A549 (cell line): ENCODE measurements around the gene TSPAN18. TPM values are rescaled to one million over a fixed set of nuclear protein-coding genes. Genes with fewer than 3 reads are reported as not detected.

ENCODE experiments used
- ATAC-seq, 2 experiments: fragments of 200-7000 bp in 1 of 2; fragments of >200 bp in 1 of 2; cut with Nextera tagmentation in 1 of 2; cut with Tn5 transposase in 1 of 2; 3 replicates each; pipeline versions ENCODE4 v1.8.0 to v1.9.1; 2018 to 2020; ENCODE audit warnings: mild to moderate bottlenecking in 1 of 2, moderate library complexity in 1 of 2
- CTCF ChIA-PET: fragments of 300-600 bp; sonication (Branson Sonifier 250); formaldehyde crosslinking; extraction: SDS; loops from one replicate; lab custom pipeline; 2021; ENCODE audit warnings: antibody characterized with exemption, inconsistent platforms; lab: Yijun Ruan, JAX
- POLR2A ChIA-PET: fragments of 350-600 bp; formaldehyde crosslinking; extraction: SDS; loops from one replicate; lab custom pipeline; 2021; ENCODE audit warnings: antibody characterized with exemption, inconsistent platforms; lab: Yijun Ruan, JAX
- DNase-seq, 2 experiments: peaks; one replicate each; pipeline versions ENCODE4 v3.0.0 to v3.0.0-alpha.2; 2011 to 2016; ENCODE audit warnings: low read depth in 1 of 2, low spot score in 1 of 2
- FAIRE-seq: peaks from 2 replicates; lab custom pipeline; 2011; peaks lifted over from hg19 to GRCh38; lab: Jason Lieb, UNC
- H3K27ac ChIP-seq, 2 experiments: fragments of >200 bp; sonication (Bioruptor Twin); formaldehyde crosslinking; 3 replicates each; pipeline ENCODE4 v1.5.1; 2016 to 2017
- H3K4me1 ChIP-seq: fragments of >200 bp; sonication (Bioruptor Twin); formaldehyde crosslinking; 3 replicates; pipeline ENCODE4 v1.6.1; 2016
- H3K4me2 ChIP-seq: fragments of >200 bp; sonication (Bioruptor Twin); formaldehyde crosslinking; 3 replicates; pipeline ENCODE4 v1.6.1; 2016
- H3K4me3 ChIP-seq: fragments of >200 bp; sonication (Bioruptor Twin); formaldehyde crosslinking; 3 replicates; pipeline ENCODE4 v1.5.1; 2016
- H3K9me3 ChIP-seq: fragments of >200 bp; sonication (Bioruptor Twin); formaldehyde crosslinking; 3 replicates; pipeline ENCODE4 v1.6.1; 2016
- BHLHE40 ChIP-seq: IDR thresholded peaks from 2 replicates; pipeline ENCODE4 v1.6.1; 2012; ENCODE audit warnings: low read depth, low read length, inconsistent platforms
- CBX2 ChIP-seq: fragments of 200-600 bp; sonication (generic); IDR thresholded peaks from 2 replicates; pipeline ENCODE4 v1.6.1; 2016; ENCODE audit warnings: low read depth, mild to moderate bottlenecking, borderline replicate concordance
- CBX8 ChIP-seq: fragments of 200-600 bp; sonication (generic); IDR thresholded peaks from 2 replicates; pipeline ENCODE4 v1.6.1; 2016
- CHD2 ChIP-seq: fragments of 150-350 bp; IDR thresholded peaks from 2 replicates; pipeline ENCODE4 v1.6.1; 2014; ENCODE audit warnings: low read length; ENCODE audit not compliant: partially characterized antibody
- E2F6 ChIP-seq: IDR thresholded peaks from 2 replicates; pipeline ENCODE4 v1.6.1; 2012; ENCODE audit warnings: low read depth, borderline replicate concordance
- EHMT2 ChIP-seq: fragments of 200-600 bp; sonication (generic); IDR thresholded peaks from 2 replicates; pipeline ENCODE4 v1.6.1; 2016; ENCODE audit warnings: antibody characterized with exemption, low read depth, mild to moderate bottlenecking, moderate library complexity
- FOXS1 ChIP-seq: fragments of 250-450 bp; sonication (Bioruptor Pico); IDR thresholded peaks from 2 replicates; pipeline ENCODE4 v1.5.0; 2020; ENCODE audit warnings: mild to moderate bottlenecking, moderate library complexity
- GATA3 ChIP-seq: IDR thresholded peaks from 2 replicates; pipeline ENCODE4 v1.6.1; 2012; ENCODE audit warnings: borderline replicate concordance
- HDAC2 ChIP-seq: fragments of 200-600 bp; sonication (generic); IDR thresholded peaks from 2 replicates; pipeline ENCODE4 v1.6.1; 2016
- HOXA7 ChIP-seq: fragments of 250-450 bp; sonication (Bioruptor Pico); IDR thresholded peaks from 2 replicates; pipeline ENCODE4 v1.5.0; 2020; ENCODE audit warnings: mild to moderate bottlenecking, moderate library complexity
- KDM1A ChIP-seq: fragments of 200-600 bp; sonication (generic); IDR thresholded peaks from 2 replicates; pipeline ENCODE4 v1.6.1; 2016; ENCODE audit warnings: low read depth, mild to moderate bottlenecking
- MAX ChIP-seq: IDR thresholded peaks from 2 replicates; pipeline ENCODE4 v1.6.1; 2012
- MAZ ChIP-seq: fragments of 150-350 bp; IDR thresholded peaks from 2 replicates; pipeline ENCODE4 v1.6.1; 2014; ENCODE audit warnings: antibody characterized with exemption, low read depth, low read length, borderline replicate concordance
- NFE2L2 ChIP-seq: fragments of 150-350 bp; conservative IDR thresholded peaks from 2 replicates; pipeline ENCODE4 v1.6.1; 2014; ENCODE audit warnings: low read length
- RAD21 ChIP-seq, 2 experiments: fragments of >200 bp in 1 of 2; sonication (Bioruptor Twin) in 1 of 2; formaldehyde crosslinking in 1 of 2; IDR thresholded peaks in 1 of 2; conservative IDR thresholded peaks in 1 of 2; 2 replicates in 1 of 2; 3 replicates in 1 of 2; pipeline ENCODE4 v1.6.1; 2012 to 2018; ENCODE audit warnings: inconsistent platforms in 1 of 2
- RARB ChIP-seq: fragments of 250-450 bp; sonication (Bioruptor Pico); IDR thresholded peaks from 2 replicates; pipeline ENCODE4 v1.8.0; 2021; ENCODE audit warnings: mild to moderate bottlenecking, moderate library complexity
- RCOR1 ChIP-seq: fragments of 150-350 bp; IDR thresholded peaks from 2 replicates; pipeline ENCODE4 v1.6.1; 2014; ENCODE audit warnings: antibody characterized with exemption, low read length, low read depth
- RFX5 ChIP-seq: fragments of 450-650 bp; IDR thresholded peaks from 2 replicates; pipeline ENCODE4 v1.7.1; 2014; ENCODE audit warnings: antibody characterized with exemption, mild to moderate bottlenecking, moderate library complexity
- RNF2 ChIP-seq: fragments of 200-600 bp; sonication (generic); IDR thresholded peaks from 2 replicates; pipeline ENCODE4 v1.6.1; 2016; ENCODE audit warnings: low read depth, mild to moderate bottlenecking, antibody characterized with exemption, moderate library complexity, borderline replicate concordance
- SREBF2 ChIP-seq: fragments of 450-650 bp; IDR thresholded peaks from 2 replicates; pipeline ENCODE4 v1.6.1; 2014; ENCODE audit warnings: mild to moderate bottlenecking, moderate library complexity
- ZNF302 ChIP-seq: fragments of 250-450 bp; sonication (Bioruptor Pico); IDR thresholded peaks from 2 replicates; pipeline ENCODE4 v1.9.0; 2021; ENCODE audit warnings: inconsistent platforms, mild to moderate bottlenecking, moderate library complexity
- WGBS: methylation state at CpG from one replicate; pipeline ENCODE4 v1.1.6; 2017; ENCODE audit errors: missing lambda C conversion rate; 5-methylcytosine and 5-hydroxymethylcytosine counted together
- polyA plus RNA-seq, 4 experiments: library from polyadenylated mRNA; depleted of rRNA in 3 of 4; stranded (reverse); fragments of >200 nt; fragmentation: RNase III in 1 of 4; extraction: RNeasy Plus Mini Kit Qiagen cat#74134 plus additional on column Dnase treatment in 1 of 4; gene quantifications; 2 replicates in 3 of 4; 3 replicates in 1 of 4; pipeline ENCODE4 v1.2.3, GENCODE V29; 2011 to 2017
- TF ChIP-seq, protein P1 (sequence below): fragments of 250-450 bp; sonication (Bioruptor Pico); IDR thresholded peaks from 2 replicates; pipeline ENCODE4 v1.5.0; 2020; ENCODE audit warnings: low read depth, mild to moderate bottlenecking, moderate library complexity
- TF ChIP-seq, protein P2 (sequence below): fragments of 450-650 bp; IDR thresholded peaks from 2 replicates; pipeline ENCODE4 v1.6.1; 2014; ENCODE audit warnings: antibody characterized with exemption
- TF ChIP-seq, protein P3 (sequence below): fragments of >200 bp; sonication (Bioruptor Twin); formaldehyde crosslinking; IDR thresholded peaks from 3 replicates; pipeline ENCODE4 v1.6.1; 2016
- TF ChIP-seq, protein P4 (sequence below): fragments of >200 bp; sonication (Bioruptor Twin); formaldehyde crosslinking; IDR thresholded peaks from 3 replicates; pipeline ENCODE4 v1.5.1; 2016

Gene TSPAN18
- polyA plus RNA-seq, 2 of the 4 experiments (the other 2 are of a cell fraction), result 0.81 to 4.5 TPM

DNA sequence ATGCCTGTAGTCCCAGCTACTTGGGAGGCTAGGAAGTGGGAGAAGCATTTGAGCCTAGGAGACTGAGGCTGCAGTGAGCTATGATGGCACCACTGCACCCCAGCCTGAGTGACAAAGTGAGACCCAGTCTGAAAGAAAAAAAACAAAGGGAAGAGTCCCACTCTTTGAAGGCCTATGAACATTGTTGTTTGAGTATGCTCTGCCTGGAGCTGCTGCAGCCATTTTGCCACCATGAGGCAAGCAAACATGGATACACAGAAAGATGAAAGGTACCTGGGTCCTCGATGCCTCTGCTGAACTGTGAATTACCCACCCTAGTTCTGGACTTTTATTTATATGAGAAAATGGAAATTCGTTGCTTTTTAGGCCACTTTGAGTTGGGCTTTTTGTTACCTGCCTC lies 19.7 kb upstream of the TSPAN18 start (continued):
- TF ChIP-seq FOXS1 (CRISPR knock-in tag) (no peak), HOXA7 (CRISPR knock-in tag) (no peak), RCOR1 (no peak), RNF2 (no peak), EHMT2 (no peak)
- TF ChIP-seq, protein P1, sequence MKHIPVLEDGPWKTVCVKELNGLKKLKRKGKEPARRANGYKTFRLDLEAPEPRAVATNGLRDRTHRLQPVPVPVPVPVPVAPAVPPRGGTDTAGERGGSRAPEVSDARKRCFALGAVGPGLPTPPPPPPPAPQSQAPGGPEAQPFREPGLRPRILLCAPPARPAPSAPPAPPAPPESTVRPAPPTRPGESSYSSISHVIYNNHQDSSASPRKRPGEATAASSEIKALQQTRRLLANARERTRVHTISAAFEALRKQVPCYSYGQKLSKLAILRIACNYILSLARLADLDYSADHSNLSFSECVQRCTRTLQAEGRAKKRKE (CRISPR knock-in tag), result no peak

GRCh38 chr11:44708009-44708408 lies 18.8 kb upstream of the TSPAN18 start:
- H3K4me2 ChIP-seq, result no peak overlapping the region

GRCh38 chr11:44708523-44709280 lies 18.1 kb upstream of the TSPAN18 start:
- CTCF ChIA-PET, result interaction anchor here (1.4 kb wide), 1 partner anchor 13 kb away, joined by 3 read pairs; no protein-coding TSS in a partner anchor
- no peak overlapping the region for H3K4me2 ChIP-seq
- WGBS, result 35% methylated on average over 6 of the region's 6 CpGs

More at GRCh38 chr11:44708009-44708408, 18.8 kb upstream of the TSPAN18 start:
- TF ChIP-seq RARB (CRISPR knock-in tag), result no peak
- no peak for TF ChIP-seq HOXA7 (CRISPR knock-in tag)
- no peak for TF ChIP-seq MAX
- TF ChIP-seq GATA3, result no peak
- no peak for TF ChIP-seq RAD21 (conservative IDR thresholded peaks at IDR 0.05 in 1 of 2, IDR thresholded peaks at IDR 0.05 in 1 of 2)
- TF ChIP-seq, protein P1 (CRISPR knock-in tag), result no peak
- no peak for TF ChIP-seq CHD2
- TF ChIP-seq NFE2L2, result no peak
- TF ChIP-seq, protein P2, sequence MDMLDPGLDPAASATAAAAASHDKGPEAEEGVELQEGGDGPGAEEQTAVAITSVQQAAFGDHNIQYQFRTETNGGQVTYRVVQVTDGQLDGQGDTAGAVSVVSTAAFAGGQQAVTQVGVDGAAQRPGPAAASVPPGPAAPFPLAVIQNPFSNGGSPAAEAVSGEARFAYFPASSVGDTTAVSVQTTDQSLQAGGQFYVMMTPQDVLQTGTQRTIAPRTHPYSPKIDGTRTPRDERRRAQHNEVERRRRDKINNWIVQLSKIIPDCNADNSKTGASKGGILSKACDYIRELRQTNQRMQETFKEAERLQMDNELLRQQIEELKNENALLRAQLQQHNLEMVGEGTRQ, result no peak
- ChIA-PET CTCF (interaction anchor here (1.3 kb wide), 1 partner anchor 10 kb away, joined by 3 read pairs; no protein-coding TSS in a partner anchor), POLR2A (no interaction called here)
- no peak for DNase-seq
- no peaks in the 10 kb centered on the region for H3K4me1 ChIP-seq
- H3K27ac ChIP-seq, result no peak overlapping the region
- FAIRE-seq, result no peak
- no peak overlapping the region for H3K4me3 ChIP-seq
- no peak for ATAC-seq
- H3K9me3 ChIP-seq, result peaks cover 17% of the 10 kb centered on the region; the same call in 2 of the 3 replicates
- 46% methylated on average over 6 of the region's 10 CpGs for WGBS

More at GRCh38 chr11:44708523-44709280, 18.1 kb upstream of the TSPAN18 start:
- Histone ChIP-seq H3K4me1 (no peaks in the 10 kb centered on the region), H3K9me3 (peaks cover 17% of the 10 kb centered on the region; the same call in 2 of the 3 replicates), H3K4me3 (no peak overlapping the region), H3K27ac (no peak overlapping the region)
- TF ChIP-seq ZNF302 (no peak), KDM1A (no peak), BHLHE40 (no peak), CBX8 (no peak), E2F6 (no peak), HDAC2 (no peak), SREBF2 (no peak), GATA3 (no peak), RFX5 (no peak), CBX2 (no peak), EHMT2 (no peak), MAZ (no peak), RARB (CRISPR knock-in tag) (no peak)
- TF ChIP-seq, protein P3, sequence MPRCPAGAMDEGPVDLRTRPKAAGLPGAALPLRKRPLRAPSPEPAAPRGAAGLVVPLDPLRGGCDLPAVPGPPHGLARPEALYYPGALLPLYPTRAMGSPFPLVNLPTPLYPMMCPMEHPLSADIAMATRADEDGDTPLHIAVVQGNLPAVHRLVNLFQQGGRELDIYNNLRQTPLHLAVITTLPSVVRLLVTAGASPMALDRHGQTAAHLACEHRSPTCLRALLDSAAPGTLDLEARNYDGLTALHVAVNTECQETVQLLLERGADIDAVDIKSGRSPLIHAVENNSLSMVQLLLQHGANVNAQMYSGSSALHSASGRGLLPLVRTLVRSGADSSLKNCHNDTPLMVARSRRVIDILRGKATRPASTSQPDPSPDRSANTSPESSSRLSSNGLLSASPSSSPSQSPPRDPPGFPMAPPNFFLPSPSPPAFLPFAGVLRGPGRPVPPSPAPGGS, result no peak
- TF ChIP-seq, protein P4, sequence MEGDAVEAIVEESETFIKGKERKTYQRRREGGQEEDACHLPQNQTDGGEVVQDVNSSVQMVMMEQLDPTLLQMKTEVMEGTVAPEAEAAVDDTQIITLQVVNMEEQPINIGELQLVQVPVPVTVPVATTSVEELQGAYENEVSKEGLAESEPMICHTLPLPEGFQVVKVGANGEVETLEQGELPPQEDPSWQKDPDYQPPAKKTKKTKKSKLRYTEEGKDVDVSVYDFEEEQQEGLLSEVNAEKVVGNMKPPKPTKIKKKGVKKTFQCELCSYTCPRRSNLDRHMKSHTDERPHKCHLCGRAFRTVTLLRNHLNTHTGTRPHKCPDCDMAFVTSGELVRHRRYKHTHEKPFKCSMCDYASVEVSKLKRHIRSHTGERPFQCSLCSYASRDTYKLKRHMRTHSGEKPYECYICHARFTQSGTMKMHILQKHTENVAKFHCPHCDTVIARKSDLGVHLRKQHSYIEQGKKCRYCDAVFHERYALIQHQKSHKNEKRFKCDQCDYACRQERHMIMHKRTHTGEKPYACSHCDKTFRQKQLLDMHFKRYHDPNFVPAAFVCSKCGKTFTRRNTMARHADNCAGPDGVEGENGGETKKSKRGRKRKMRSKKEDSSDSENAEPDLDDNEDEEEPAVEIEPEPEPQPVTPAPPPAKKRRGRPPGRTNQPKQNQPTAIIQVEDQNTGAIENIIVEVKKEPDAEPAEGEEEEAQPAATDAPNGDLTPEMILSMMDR, result no peak
- no peak for DNase-seq
- POLR2A ChIA-PET, result no interaction called here
- no peak for ATAC-seq
- no peak for FAIRE-seq
